GM19372 (cell line): ENCODE measurements around the gene SDHAF3.
"Not testable (repeated sequence)": the region's sequence is repeated elsewhere in the genome, so short reads cannot be mapped to it uniquely, and the experiment has no call there.

Source experiments
- ATAC-seq: cut with Tn5 transposase; IDR thresholded peaks from one replicate; pipeline ENCODE4 v1.9.1; 2021; ENCODE audit warnings: mild to moderate bottlenecking, low read depth, moderate library complexity; ENCODE audit not compliant: unreplicated experiment

SDHAF3 gene

GRCh38 chr7:97117372-97118188, at the start of gene SDHAF3:
Gene SDHAF3, plus strand, starts transcription at chr7:97117698. Its CDS starts 26 bp downstream, at chr7:97117724.
- ATAC-seq, result peak; percentile 83

- not testable (repeated sequence) for ATAC-seq
These were observed 45.5 kb upstream of the SDHAF3 start for GRCh38 chr7:97072025-97072424.

- ATAC-seq, result no peak
These were observed 41.6 kb upstream of the SDHAF3 start for GRCh38 chr7:97075928-97076327.

DNA sequence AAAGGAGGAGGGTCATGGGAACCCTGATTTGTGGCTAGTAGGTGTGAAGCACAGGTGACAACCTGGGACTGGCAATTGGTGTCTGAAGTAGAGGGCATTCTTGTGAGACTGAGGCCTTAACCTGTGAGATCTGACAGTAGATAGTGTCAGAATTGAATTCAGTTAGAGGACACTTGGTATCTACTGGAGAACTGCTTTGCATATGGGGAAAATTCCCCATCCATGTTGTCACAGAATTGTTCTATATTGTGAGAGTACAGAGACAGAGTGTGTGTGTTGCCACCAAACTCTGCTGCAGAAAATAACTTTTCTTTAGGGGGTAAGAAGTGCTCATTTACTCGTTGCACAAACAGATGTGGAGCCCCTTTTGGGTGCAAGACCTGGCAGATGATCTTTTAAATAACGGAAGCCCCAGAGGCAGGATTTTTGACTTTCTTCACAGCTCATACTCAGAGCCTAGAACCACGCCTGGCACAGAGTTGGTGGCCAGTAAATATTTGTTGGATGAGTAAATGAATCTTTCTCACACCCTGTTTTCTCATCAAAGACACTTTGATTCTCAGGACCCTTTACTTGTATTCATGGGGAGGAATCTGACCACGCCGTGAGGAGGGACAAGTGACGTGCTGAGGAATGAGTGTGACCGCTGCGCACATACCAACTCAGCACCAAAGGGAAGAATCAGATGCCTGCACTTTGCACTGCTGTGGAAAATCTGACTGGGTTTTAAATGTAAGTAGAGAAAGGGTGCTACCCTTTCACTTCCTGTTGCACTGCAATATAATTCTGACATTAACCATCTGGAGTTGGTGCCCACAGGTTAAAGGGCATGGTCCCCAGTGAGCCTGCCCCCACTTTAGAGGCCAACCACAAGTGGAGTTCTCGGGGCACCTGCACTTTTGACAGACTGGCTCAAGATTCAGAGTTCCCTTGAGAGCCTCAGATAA, 39.2 kb upstream of the SDHAF3 start:
- no peak for ATAC-seq

GRCh38 chr7:97079300-97079699, 38.2 kb upstream of the SDHAF3 start:
- no peak for ATAC-seq

- no peak for ATAC-seq
These were observed 35.8 kb upstream of the SDHAF3 start for GRCh38 chr7:97081521-97082300.

GRCh38 chr7:97088364-97088763, 29.1 kb upstream of the SDHAF3 start:
- ATAC-seq, result no peak

DNA sequence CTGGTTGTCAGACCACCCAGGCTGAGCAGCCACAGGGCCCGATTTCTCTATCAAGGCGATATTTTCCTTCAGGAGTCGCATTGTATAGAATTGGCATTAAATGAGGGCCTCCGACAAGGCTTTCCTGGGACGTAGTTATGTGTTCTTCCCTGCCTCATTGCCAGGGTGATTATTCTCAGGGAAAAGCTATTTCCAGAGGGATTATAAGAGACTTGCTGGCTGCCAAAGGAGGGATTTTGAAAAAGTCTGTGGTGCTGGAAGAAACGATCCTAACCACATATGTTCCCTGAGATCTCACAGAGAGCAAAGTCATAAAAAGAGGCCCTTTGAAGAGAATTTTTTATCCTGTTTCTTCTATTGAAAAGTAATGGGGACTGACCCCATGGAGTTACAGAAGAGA, 27.7 kb upstream of the SDHAF3 start:
- ATAC-seq, result no peak

DNA sequence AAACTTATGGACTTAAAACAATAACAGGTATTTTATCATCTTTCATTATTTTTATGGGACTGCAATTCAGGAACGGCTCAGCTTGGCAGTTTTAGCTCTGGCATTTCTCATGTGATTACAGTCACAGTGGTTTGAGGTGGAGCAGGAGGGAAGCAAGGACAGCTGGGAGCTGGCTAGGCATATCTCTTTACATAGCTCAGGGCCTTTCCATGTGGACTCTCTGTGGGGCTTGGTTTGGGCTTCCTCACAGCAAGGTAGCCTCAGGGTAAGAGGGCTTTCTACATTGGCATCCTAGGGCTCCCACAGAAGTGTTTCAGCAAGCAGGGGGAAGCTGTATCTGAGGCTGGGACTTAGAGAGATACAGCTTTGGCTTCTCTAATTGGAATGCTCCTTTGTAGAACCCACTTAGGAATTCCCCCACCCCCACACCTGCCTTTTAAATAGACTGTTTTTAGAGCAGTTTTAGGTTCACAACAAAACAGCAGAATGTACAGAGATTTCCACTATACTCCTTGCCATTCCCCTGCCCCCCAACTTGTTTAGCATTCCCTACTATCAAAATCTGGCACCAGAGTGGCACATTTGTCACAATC, 26.6 kb upstream of the SDHAF3 start:
- ATAC-seq, result no peak

DNA sequence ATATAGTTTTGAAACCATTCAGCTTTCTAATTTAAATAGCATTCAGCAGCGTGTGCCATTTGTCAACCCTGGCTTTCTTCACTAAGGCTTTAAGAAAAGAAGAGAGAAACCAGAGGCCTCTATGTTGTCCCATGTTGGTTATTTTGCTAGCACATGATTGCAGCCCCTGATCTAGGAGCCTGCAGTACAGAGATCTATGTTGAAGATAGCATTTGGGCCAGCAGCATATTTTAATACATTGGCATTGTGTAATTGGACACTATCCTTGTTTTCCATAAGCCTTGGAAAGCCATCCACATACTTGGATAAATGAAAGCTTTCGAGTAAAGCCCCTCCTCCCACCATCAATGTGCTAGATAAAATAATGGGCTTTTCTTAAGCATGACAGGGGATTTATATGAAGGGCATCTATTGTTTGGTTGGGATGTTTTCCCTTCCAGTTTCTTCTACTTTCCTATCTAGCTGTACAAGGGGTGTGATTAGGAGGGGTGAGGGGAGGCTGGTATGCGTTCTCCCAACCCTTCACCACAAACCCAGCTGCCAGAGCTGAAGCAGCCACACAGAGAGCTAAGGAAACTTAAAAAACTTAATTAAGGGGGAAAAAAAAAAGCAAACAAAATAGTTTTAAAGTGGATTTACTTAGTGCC, 23.1 kb upstream of the SDHAF3 start:
- ATAC-seq, result no peak

DNA sequence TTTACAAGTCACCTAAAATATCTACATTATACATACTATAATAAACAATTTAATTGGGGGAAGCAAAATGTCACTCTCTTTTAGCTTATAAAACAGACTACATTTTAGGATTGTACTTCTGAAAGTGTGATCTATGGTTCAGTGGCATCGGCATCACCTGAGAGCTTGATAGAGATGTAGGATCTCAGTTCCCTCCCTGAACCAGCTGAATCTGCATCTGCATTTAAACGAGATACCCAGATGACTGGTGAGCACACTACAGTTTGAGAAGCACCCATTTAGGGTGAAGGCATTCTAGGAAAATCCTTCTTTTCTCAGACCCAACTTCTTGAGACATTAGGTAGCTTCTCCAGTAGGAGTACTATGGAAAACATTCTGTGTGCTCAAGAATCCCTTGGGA, 21.5 kb upstream of the SDHAF3 start:
- no peak for ATAC-seq

DNA sequence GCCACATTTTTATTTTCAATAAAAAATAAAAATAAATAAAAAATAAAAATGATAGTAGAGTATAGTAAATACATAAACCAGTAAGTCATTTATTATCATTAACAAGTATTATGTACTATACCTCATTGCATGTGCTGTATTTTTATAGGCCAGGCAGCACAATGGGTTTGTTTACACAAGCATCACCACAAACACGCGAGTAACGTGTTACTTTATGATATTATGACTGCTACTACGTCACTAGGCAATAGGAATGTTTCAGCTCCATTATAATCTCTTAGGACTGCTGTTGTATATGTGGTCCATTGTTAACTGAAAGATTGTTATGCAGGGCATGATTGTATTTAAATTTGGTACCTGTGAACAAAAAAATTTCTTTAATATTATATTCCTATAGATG, 20.8 kb upstream of the SDHAF3 start:
- ATAC-seq, result no peak

GRCh38 chr7:97104719-97105238, 12.7 kb upstream of the SDHAF3 start:
- ATAC-seq, result no peak

DNA sequence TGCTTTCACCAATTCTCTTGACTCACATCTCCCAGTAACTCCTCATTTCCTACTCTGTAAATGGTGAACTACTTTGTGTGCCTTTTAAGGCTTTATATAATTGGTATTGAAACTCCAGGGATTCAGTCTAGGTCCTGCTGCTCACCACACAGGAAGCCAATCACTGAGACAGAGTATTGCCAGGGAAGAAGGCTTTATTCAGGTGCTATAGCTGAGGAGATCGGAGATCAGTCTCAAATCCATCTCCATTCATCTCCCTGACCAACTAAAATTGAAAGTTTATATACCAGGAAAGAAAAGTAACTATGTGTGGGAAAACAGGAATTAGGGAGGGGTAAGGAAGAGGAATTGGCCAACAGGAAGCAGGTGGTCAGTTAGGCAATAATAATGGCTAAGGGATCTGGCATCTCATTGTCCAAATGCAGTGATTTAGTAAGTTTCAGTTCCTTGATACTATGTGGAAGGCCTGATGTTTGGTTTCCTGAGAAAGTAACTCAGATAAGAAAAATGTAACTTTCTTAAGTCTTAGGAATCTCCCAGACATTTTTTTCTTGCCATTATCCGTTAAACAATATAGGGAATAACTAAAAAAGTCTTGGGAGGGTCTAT, 10.2 kb upstream of the SDHAF3 start:
- no peak for ATAC-seq

DNA sequence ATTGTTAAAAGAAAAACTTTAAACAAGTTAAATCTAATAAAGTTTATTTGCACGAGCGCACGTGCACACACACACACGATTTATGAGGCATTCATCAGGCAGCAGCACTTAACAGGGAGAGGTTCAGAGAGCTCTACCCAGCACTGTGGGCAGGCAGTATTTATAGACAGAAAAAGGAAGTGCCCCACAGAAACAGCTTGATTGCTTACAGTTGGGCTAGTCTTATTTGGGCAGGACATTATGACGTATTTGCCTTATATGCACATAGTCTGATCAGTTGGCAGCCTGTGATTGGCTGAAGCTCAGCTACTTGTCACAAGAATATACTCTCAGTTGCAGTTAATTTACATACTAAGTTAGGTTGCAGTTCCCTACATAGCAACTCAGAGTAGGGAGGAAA, 1.2 kb upstream of the SDHAF3 start:
- no peak for ATAC-seq

DNA sequence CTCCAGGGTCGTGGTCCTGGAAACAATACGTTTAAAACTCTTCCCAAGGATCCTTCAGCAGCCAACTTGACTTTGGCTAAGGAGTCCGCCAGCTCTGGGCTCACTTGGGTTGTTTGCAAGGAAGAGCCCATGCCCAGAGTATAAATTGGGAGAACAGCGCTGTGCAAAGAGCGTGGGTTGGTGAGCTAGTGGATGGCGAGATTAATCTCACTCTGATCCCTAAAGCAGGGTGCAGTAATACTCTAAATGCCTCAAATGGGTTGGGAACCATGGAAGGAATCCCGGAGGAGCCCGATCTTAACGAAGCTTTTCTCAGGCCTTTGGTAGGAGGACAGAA, 495 bp upstream of the SDHAF3 start:
- ATAC-seq, result no peak

DNA sequence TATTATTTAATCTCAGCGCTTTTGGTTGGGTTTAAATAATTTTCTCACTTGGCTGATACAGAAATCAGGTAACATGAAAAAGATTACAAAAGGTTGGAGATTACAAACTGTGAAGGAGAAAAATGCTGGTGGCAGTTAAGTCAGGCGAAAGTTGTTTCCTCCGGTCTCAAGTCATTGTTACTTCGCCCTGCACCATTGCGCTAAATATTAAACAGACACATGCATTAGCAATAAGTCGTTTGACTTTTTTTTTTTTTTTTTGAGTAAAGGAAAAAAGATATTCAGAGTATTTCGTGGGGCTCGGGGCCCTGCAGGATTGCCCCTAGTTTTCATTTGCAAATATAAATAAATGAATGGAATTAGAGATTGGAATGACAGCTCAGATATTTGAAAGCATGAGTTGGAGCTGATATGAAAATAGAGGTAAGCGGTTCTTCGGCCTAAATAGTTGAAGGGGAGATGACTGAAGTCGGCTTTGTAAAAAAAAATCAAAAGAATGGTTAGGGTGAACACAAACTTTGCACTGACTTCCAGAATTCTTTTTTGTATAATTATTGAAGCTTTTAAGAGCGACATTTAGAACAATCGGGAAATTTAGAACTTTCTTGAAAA, 914 bp downstream of the SDHAF3 start:
- no peak for ATAC-seq

DNA sequence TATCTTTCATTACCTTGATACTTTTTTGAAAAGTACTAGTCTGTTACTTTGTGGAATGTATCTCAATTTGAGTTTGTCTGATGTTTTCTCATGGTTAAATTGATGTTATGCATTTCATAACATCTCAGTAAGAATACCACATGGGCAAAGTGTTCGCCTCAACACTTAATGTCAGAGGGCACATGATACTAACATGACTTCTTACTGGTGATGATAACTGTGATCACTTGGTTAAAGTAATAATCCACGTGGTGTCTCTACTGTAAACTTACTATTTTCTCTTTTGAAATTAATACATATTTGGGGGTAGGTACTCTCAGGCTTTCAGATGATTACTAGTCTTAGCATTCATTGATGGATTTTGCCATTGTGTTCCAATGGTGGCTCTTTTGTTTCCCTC, 2.2 kb downstream of the SDHAF3 start:
- no peak for ATAC-seq
